BLaER1 (cell line): ENCODE results near the gene ISY1.
"Not testable (repeated sequence)": the region's sequence is repeated elsewhere in the genome, so short reads cannot be mapped to it uniquely, and the experiment has no call there.

Experiments used
- H3K27ac ChIP-seq: shearing (Covaris generic); formaldehyde crosslinking; 2 replicates; pipeline ENCODE4 v1.8.1; 2022
- H3K27me3 ChIP-seq: shearing (Covaris generic); formaldehyde crosslinking; 2 replicates; pipeline ENCODE4 v1.8.1; 2022
- H3K36me3 ChIP-seq: shearing (Covaris generic); formaldehyde crosslinking; 2 replicates; pipeline ENCODE4 v1.8.1; 2022
- H3K4me1 ChIP-seq: shearing (Covaris generic); formaldehyde crosslinking; 2 replicates; pipeline ENCODE4 v1.8.1; 2022
- H3K4me2 ChIP-seq: shearing (Covaris generic); formaldehyde crosslinking; 2 replicates; pipeline ENCODE4 v1.8.1; 2022
- H3K4me3 ChIP-seq: shearing (Covaris generic); formaldehyde crosslinking; 2 replicates; pipeline ENCODE4 v1.8.1; 2022
- H3K9ac ChIP-seq: shearing (Covaris generic); formaldehyde crosslinking; 2 replicates; pipeline ENCODE4 v1.8.1; 2022
- H3K9me3 ChIP-seq: shearing (Covaris generic); formaldehyde crosslinking; 2 replicates; pipeline ENCODE4 v1.8.1; 2022
- H4K20me1 ChIP-seq: shearing (Covaris generic); formaldehyde crosslinking; 2 replicates; pipeline ENCODE4 v1.8.1; 2022
- Cebpa-rat ChIP-seq: shearing (Covaris generic); IDR thresholded peaks from 2 replicates; pipeline ENCODE4 v1.8.1; 2022

The ISY1 gene

GRCh38 chr3:129160891-129161859 lies at the start of gene ISY1:
TSS of gene ISY1 (minus strand) at chr3:129161063. CDS start at chr3:129160975, 88 bp downstream.
- no peak for TF ChIP-seq Cebpa-rat
- H4K20me1 ChIP-seq: peaks cover 48% of the 10 kb centered on the region
- H3K27ac ChIP-seq: peak within 1 kb of the TSS; percentile 97
- peak within 1 kb of the TSS; percentile 92 for H3K4me2 ChIP-seq
- H3K36me3 ChIP-seq: peaks cover 47% of the 10 kb centered on the region
- H3K4me3 ChIP-seq: peak within 1 kb of the TSS; percentile 91
- no peaks in the 10 kb centered on the region for H3K9me3 ChIP-seq
- peak within 1 kb of the TSS; percentile 96 for H3K9ac ChIP-seq
- H3K4me1 ChIP-seq: peaks cover 30% of the 10 kb centered on the region
- H3K27me3 ChIP-seq: no peaks in the 10 kb centered on the region

- Histone ChIP-seq H3K27me3 (no peaks in the 10 kb centered on the region), H3K4me3 (no peak overlapping the region), H4K20me1 (no peaks in the 10 kb centered on the region), H3K27ac (no peak overlapping the region), H3K9me3 (no peaks in the 10 kb centered on the region), H3K4me1 (no peaks in the 10 kb centered on the region), H3K9ac (no peak overlapping the region), H3K36me3 (no peaks in the 10 kb centered on the region), H3K4me2 (no peak overlapping the region)
- TF ChIP-seq Cebpa-rat: no peak
These were observed 46.6 kb upstream of the ISY1 start for GRCh38 chr3:129207479-129207878.

- Histone ChIP-seq H3K36me3 (no peaks in the 10 kb centered on the region), H3K4me1 (no peaks in the 10 kb centered on the region), H3K27me3 (no peaks in the 10 kb centered on the region), H3K27ac (no peak overlapping the region), H3K4me2 (no peak overlapping the region), H4K20me1 (no peaks in the 10 kb centered on the region), H3K9ac (no peak overlapping the region), H3K9me3 (no peaks in the 10 kb centered on the region), H3K4me3 (no peak overlapping the region)
- TF ChIP-seq Cebpa-rat: no peak
These were observed 44.4 kb upstream of the ISY1 start for GRCh38 chr3:129205109-129205832.

GRCh38 chr3:129204473-129204872 lies 43.6 kb upstream of the ISY1 start:
- Histone ChIP-seq H3K27me3 (no peaks in the 10 kb centered on the region), H3K4me3 (no peak overlapping the region), H3K27ac (no peak overlapping the region), H3K36me3 (no peaks in the 10 kb centered on the region), H3K4me2 (no peak overlapping the region), H4K20me1 (no peaks in the 10 kb centered on the region), H3K9ac (no peak overlapping the region), H3K9me3 (no peaks in the 10 kb centered on the region), H3K4me1 (no peaks in the 10 kb centered on the region)
- TF ChIP-seq Cebpa-rat: no peak

GRCh38 chr3:129199366-129199765 lies 38.5 kb upstream of the ISY1 start:
- no peak overlapping the region for H3K4me3 ChIP-seq
- H3K4me2 ChIP-seq: no peak overlapping the region
- H3K36me3 ChIP-seq: no peaks in the 10 kb centered on the region
- H3K9me3 ChIP-seq: no peaks in the 10 kb centered on the region
- no peaks in the 10 kb centered on the region for H3K27me3 ChIP-seq
- no peak for TF ChIP-seq Cebpa-rat
- H4K20me1 ChIP-seq: no peaks in the 10 kb centered on the region
- H3K27ac ChIP-seq: no peak overlapping the region
- peaks cover 27% of the 10 kb centered on the region for H3K4me1 ChIP-seq
- H3K9ac ChIP-seq: no peak overlapping the region

GRCh38 chr3:129197321-129197720 lies 36.5 kb upstream of the ISY1 start:
- H3K4me2 ChIP-seq: peak overlapping the region; percentile 53
- H3K27ac ChIP-seq: no peak overlapping the region
- no peaks in the 10 kb centered on the region for H3K9me3 ChIP-seq
- H3K36me3 ChIP-seq: no peaks in the 10 kb centered on the region
- no peak overlapping the region for H3K4me3 ChIP-seq
- H3K27me3 ChIP-seq: no peaks in the 10 kb centered on the region
- peaks cover 27% of the 10 kb centered on the region for H3K4me1 ChIP-seq
- peak overlapping the region; percentile 5; the same call in 1 of the 2 replicates for H3K9ac ChIP-seq
- no peak for TF ChIP-seq Cebpa-rat
- no peaks in the 10 kb centered on the region for H4K20me1 ChIP-seq

- no peak overlapping the region for H3K27ac ChIP-seq
- H3K4me2 ChIP-seq: peak overlapping the region; percentile 53
- TF ChIP-seq Cebpa-rat: no peak
- no peaks in the 10 kb centered on the region for H3K27me3 ChIP-seq
- no peak overlapping the region for H3K9ac ChIP-seq
- peaks cover 27% of the 10 kb centered on the region for H3K4me1 ChIP-seq
- H4K20me1 ChIP-seq: no peaks in the 10 kb centered on the region
- H3K36me3 ChIP-seq: no peaks in the 10 kb centered on the region
- H3K9me3 ChIP-seq: no peaks in the 10 kb centered on the region
- H3K4me3 ChIP-seq: no peak overlapping the region
These were observed 35.7 kb upstream of the ISY1 start for GRCh38 chr3:129196601-129197000.

- peaks cover 27% of the 10 kb centered on the region for H3K4me1 ChIP-seq
- H3K9ac ChIP-seq: no peak overlapping the region; the same call in 1 of the 2 replicates
These were observed 34.9 kb upstream of the ISY1 start for GRCh38 chr3:129195731-129196256.

GRCh38 chr3:129189793-129190192 lies 28.9 kb upstream of the ISY1 start:
- not testable (repeated sequence) for H3K4me2 ChIP-seq, H3K36me3 ChIP-seq, H3K9me3 ChIP-seq, H4K20me1 ChIP-seq, H3K27me3 ChIP-seq, H3K4me3 ChIP-seq, H3K9ac ChIP-seq, H3K27ac ChIP-seq
- peaks cover 11% of the 10 kb centered on the region for H3K4me1 ChIP-seq

More at GRCh38 chr3:129195731-129196256, 34.9 kb upstream of the ISY1 start:
- H3K9me3 ChIP-seq: no peaks in the 10 kb centered on the region
- H3K36me3 ChIP-seq: no peaks in the 10 kb centered on the region
- TF ChIP-seq Cebpa-rat: no peak
- no peak overlapping the region for H3K4me2 ChIP-seq
- no peak overlapping the region for H3K27ac ChIP-seq
- no peaks in the 10 kb centered on the region for H3K27me3 ChIP-seq
- no peaks in the 10 kb centered on the region for H4K20me1 ChIP-seq
- H3K4me3 ChIP-seq: no peak overlapping the region

GRCh38 chr3:129187857-129188256 lies 27.0 kb upstream of the ISY1 start:
- peaks cover 3% of the 10 kb centered on the region; the same call in 1 of the 2 replicates for H4K20me1 ChIP-seq
- H3K4me1 ChIP-seq: peaks cover 14% of the 10 kb centered on the region
- no peaks in the 10 kb centered on the region for H3K27me3 ChIP-seq
- no peak for TF ChIP-seq Cebpa-rat
- H3K4me3 ChIP-seq: no peak overlapping the region
- H3K4me2 ChIP-seq: no peak overlapping the region
- no peaks in the 10 kb centered on the region for H3K36me3 ChIP-seq
- H3K9me3 ChIP-seq: no peaks in the 10 kb centered on the region
- H3K9ac ChIP-seq: peak overlapping the region; percentile 29; the same call in 1 of the 2 replicates
- no peak overlapping the region for H3K27ac ChIP-seq
